ENCODE measurements around the gene EGFR.
A peak's percentile ranks its signal among the peaks of the same experiment; 100 is the strongest.

The EGFR gene

GRCh38 chr7:55173671-55174070, 154.9 kb downstream of the EGFR start:
- no peaks in the 10 kb centered on the region for H3K4me1 ChIP-seq (ENCODE audit: low read length)
- no peaks in the 10 kb centered on the region for H3K79me2 ChIP-seq (ENCODE audit: low read length)
- H3K27me3 ChIP-seq (ENCODE audit: low read depth, low read length): peaks cover 3% of the 10 kb centered on the region; the same call in 1 of the 2 replicates
- no peak overlapping the region for H3K4me3 ChIP-seq (ENCODE audit: low read length)
- no peaks in the 10 kb centered on the region for H3K9me3 ChIP-seq (ENCODE audit: insufficient read depth, low read length)
- no peak overlapping the region for H3K27ac ChIP-seq (ENCODE audit: low read length)
- H3K4me2 ChIP-seq (ENCODE audit: low read length): no peak overlapping the region
- TF ChIP-seq EZH2phosphoT487 (IDR thresholded peaks at IDR 0.05; ENCODE audit: low read depth): no peak
- TF ChIP-seq CTCF (IDR thresholded peaks at IDR 0.05; ENCODE audit: low read depth, low read length): 0 out of 2 replicates have a peak, but pooled peaks have one; percentile 9
- H3K36me3 ChIP-seq (replicated peaks; ENCODE audit: low read depth, low read length): no peaks in the 10 kb centered on the region
- H4K20me1 ChIP-seq (ENCODE audit: insufficient read depth, low read length): no peaks in the 10 kb centered on the region
- no peak overlapping the region for H3K9ac ChIP-seq (ENCODE audit: low read length)
- H2AFZ ChIP-seq (ENCODE audit: low read depth, low read length): no peak overlapping the region

GRCh38 chr7:55174456-55174855, 155.6 kb downstream of the EGFR start:
- H3K36me3 ChIP-seq (replicated peaks; ENCODE audit: low read depth, low read length): no peaks in the 10 kb centered on the region
- H3K9me3 ChIP-seq (ENCODE audit: insufficient read depth, low read length): no peaks in the 10 kb centered on the region
- no peaks in the 10 kb centered on the region for H3K79me2 ChIP-seq (ENCODE audit: low read length)

GRCh38 chr7:55174856-55175255, 156.0 kb downstream of the EGFR start:
- Histone ChIP-seq H3K9me3 (ENCODE audit: insufficient read depth, low read length) (no peaks in the 10 kb centered on the region), H3K27me3 (ENCODE audit: low read depth, low read length) (peaks cover 3% of the 10 kb centered on the region; the same call in 1 of the 2 replicates), H4K20me1 (ENCODE audit: insufficient read depth, low read length) (no peaks in the 10 kb centered on the region), H3K36me3 (replicated peaks; ENCODE audit: low read depth, low read length) (no peaks in the 10 kb centered on the region), H3K4me1 (ENCODE audit: low read length) (0 out of 2 replicates have a peak, but pooled peaks cover under 1% of the 10 kb centered on the region), H3K9ac (ENCODE audit: low read length) (no peak overlapping the region), H2AFZ (ENCODE audit: low read depth, low read length) (no peak overlapping the region), H3K27ac (ENCODE audit: low read length) (no peak overlapping the region), H3K4me3 (ENCODE audit: low read length) (no peak overlapping the region), H3K79me2 (ENCODE audit: low read length) (no peaks in the 10 kb centered on the region), H3K4me2 (ENCODE audit: low read length) (no peak overlapping the region)
- no peak for TF ChIP-seq EZH2phosphoT487 (IDR thresholded peaks at IDR 0.05; ENCODE audit: low read depth)
- no peak for TF ChIP-seq CTCF (IDR thresholded peaks at IDR 0.05; ENCODE audit: low read depth, low read length)

More at GRCh38 chr7:55174456-55174855, 155.6 kb downstream of the EGFR start:
- no peak overlapping the region for H3K4me3 ChIP-seq (ENCODE audit: low read length)
- H2AFZ ChIP-seq (ENCODE audit: low read depth, low read length): no peak overlapping the region
- no peak overlapping the region for H3K9ac ChIP-seq (ENCODE audit: low read length)
- H3K27me3 ChIP-seq (ENCODE audit: low read depth, low read length): peaks cover 3% of the 10 kb centered on the region; the same call in 1 of the 2 replicates
- no peaks in the 10 kb centered on the region for H3K4me1 ChIP-seq (ENCODE audit: low read length)
- TF ChIP-seq CTCF (IDR thresholded peaks at IDR 0.05; ENCODE audit: low read depth, low read length) (no peak), EZH2phosphoT487 (IDR thresholded peaks at IDR 0.05; ENCODE audit: low read depth) (no peak)
- no peak overlapping the region for H3K4me2 ChIP-seq (ENCODE audit: low read length)
- no peak overlapping the region for H3K27ac ChIP-seq (ENCODE audit: low read length)
- H4K20me1 ChIP-seq (ENCODE audit: insufficient read depth, low read length): no peaks in the 10 kb centered on the region

GRCh38 chr7:55177068-55177530, 158.3 kb downstream of the EGFR start:
- TF ChIP-seq CTCF (IDR thresholded peaks at IDR 0.05; ENCODE audit: low read depth, low read length): no peak
- no peak for TF ChIP-seq EZH2phosphoT487 (IDR thresholded peaks at IDR 0.05; ENCODE audit: low read depth)
- no peak overlapping the region for H3K27ac ChIP-seq (ENCODE audit: low read length)

More at GRCh38 chr7:55177068-55177530, 158.3 kb downstream of the EGFR start:
- H3K4me1 ChIP-seq (ENCODE audit: low read length): 0 out of 2 replicates have a peak, but pooled peaks cover 7% of the 10 kb centered on the region
- peaks cover 2% of the 10 kb centered on the region; the same call in 1 of the 2 replicates for H3K27me3 ChIP-seq (ENCODE audit: low read depth, low read length)
- H3K9me3 ChIP-seq (ENCODE audit: insufficient read depth, low read length): no peaks in the 10 kb centered on the region
- H3K79me2 ChIP-seq (ENCODE audit: low read length): no peaks in the 10 kb centered on the region
- H3K36me3 ChIP-seq (replicated peaks; ENCODE audit: low read depth, low read length): no peaks in the 10 kb centered on the region
- H3K4me3 ChIP-seq (ENCODE audit: low read length): no peak overlapping the region
- no peak overlapping the region for H2AFZ ChIP-seq (ENCODE audit: low read depth, low read length)
- H4K20me1 ChIP-seq (ENCODE audit: insufficient read depth, low read length): no peaks in the 10 kb centered on the region
- H3K4me2 ChIP-seq (ENCODE audit: low read length): no peak overlapping the region
- H3K9ac ChIP-seq (ENCODE audit: low read length): no peak overlapping the region
